ENCODE data around the gene UBE2Q1. TPM values are rescaled to one million over a fixed set of nuclear protein-coding genes. Genes with fewer than 3 reads are reported as not detected.

UBE2Q1 gene
- total and polyA plus RNA-seq, 2 of the 8 experiments (the other 6 are each of a cell fraction or from before 2014, with no cell fraction given), result 13.2 to 95.8 TPM

DNA sequence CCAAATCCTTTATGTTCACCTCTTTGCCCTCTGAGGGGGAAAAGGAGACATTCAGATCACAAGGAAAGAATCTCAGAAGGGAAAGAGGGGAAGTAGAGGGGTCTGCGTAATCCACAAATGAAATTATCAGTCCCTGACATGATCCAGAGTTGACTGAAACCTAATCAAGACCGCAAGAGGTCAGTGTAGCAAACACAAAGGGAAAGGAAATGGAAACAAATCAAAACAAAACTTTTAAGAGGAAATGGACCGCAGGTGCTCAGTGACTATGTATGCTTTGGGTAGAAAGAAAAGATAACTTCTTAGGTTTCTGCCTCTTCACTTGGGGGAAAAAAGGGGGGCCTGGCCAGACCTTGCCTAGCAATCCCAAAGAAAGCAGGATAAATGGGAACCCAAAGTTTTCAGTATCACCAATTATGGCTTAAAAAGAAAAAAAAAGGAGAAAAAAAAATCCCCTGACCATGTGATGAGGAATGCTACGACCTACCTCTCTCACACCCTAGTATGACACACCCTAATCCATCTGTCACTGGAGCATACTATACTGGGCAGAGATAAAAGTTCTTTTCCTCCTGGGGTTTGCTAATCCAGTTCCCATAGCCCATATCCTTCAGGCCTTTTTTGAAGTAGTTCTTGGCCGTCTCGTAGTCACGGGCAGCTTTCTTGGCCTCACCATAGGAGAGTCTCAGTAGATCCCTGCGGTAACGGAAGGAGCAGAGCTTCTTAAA is 26.0 kb upstream of the UBE2Q1 start:
- no peak overlapping the region for H2BK12ac ChIP-seq (ENCODE audit: low read depth, low read length)
- H4K91ac ChIP-seq (replicated peaks; ENCODE audit: insufficient read length, low read length), result no peak overlapping the region
- H4K8ac ChIP-seq (ENCODE audit: extremely low read depth, insufficient read depth, low read length), result no peak overlapping the region
- H2BK20ac ChIP-seq (ENCODE audit: low read length), result no peak overlapping the region
- H2BK120ac ChIP-seq (replicated peaks; ENCODE audit: low read depth, low read length), result no peak overlapping the region
- CTCF ChIA-PET (ENCODE audit: partially characterized antibody), result interaction anchor here (0.8 to 1.4 kb wide), 2 partner anchors 11 to 25 kb away, joined by 3 to 4 read pairs; no protein-coding TSS in a partner anchor
- H3K79me2 ChIP-seq (ENCODE audit: control insufficient read depth in 1 of 2, insufficient read depth in 2 of 2, low read length in 2 of 2), result no peaks in the 10 kb centered on the region
- no peak overlapping the region for H3K14ac ChIP-seq (ENCODE audit: insufficient read length)
- POLR2A ChIA-PET (ENCODE audit: partially characterized antibody), result interaction anchor here (1.7 kb wide), 1 partner anchor 13 kb away, joined by 3 read pairs; no protein-coding TSS in a partner anchor
- no peak overlapping the region for H3K56ac ChIP-seq (replicated peaks; ENCODE audit: insufficient read length, low read depth, low read length)
- no peak overlapping the region for H4K5ac ChIP-seq (ENCODE audit: insufficient read length, low read depth, low read length)
- no peak overlapping the region for H3K4me2 ChIP-seq (ENCODE audit: insufficient read depth in 1 of 2, low read depth in 2 of 2, low read length in 2 of 2)
- H2BK15ac ChIP-seq (ENCODE audit: low read length), result no peak overlapping the region
- H3K23ac ChIP-seq (ENCODE audit: insufficient read length), result no peak overlapping the region
- H3K36me3 ChIP-seq (ENCODE audit: control insufficient read depth in 2 of 4, insufficient read depth in 4 of 4, low read length in 3 of 4), result peaks cover 71 to 97% (median 89%) of the 10 kb centered on the region in 4 experiments
- no peak overlapping the region for H2AFZ ChIP-seq (ENCODE audit: low read length)
- H3K9ac ChIP-seq (replicated peaks in 1 of 4; ENCODE audit: extremely low read depth in 1 of 4, low read depth in 3 of 4, low read length in 3 of 4), result no peak overlapping the region
- peaks cover 10 to 18% of the 10 kb centered on the region in 2 experiments for H4K20me1 ChIP-seq (replicated peaks in 1 of 2; ENCODE audit: control insufficient read depth in 1 of 2, insufficient read depth in 2 of 2, low read length in 2 of 2)
- no peaks in the 10 kb centered on the region for H3K4me1 ChIP-seq (replicated peaks in 1 of 4; ENCODE audit: control insufficient read depth in 3 of 4, insufficient read depth in 4 of 4, low read length in 3 of 4)
- no peak overlapping the region for H3K27ac ChIP-seq (ENCODE audit: low read depth, low read length)
- H3K4me3 ChIP-seq (ENCODE audit: extremely low read depth in 1 of 4, insufficient read depth in 2 of 4, low read depth in 3 of 4, low read length in 4 of 4), result no peak overlapping the region
- no peaks in the 10 kb centered on the region for H3K27me3 ChIP-seq (replicated peaks in 1 of 4; ENCODE audit: control insufficient read depth in 3 of 4, extremely low read depth in 1 of 4, insufficient read depth in 3 of 4, low read length in 3 of 4)
- H3K23me2 ChIP-seq (ENCODE audit: low read depth, low read length), result no peaks in the 10 kb centered on the region
- 93% methylated on average over 9 of the region's 9 CpGs; no CpG with 5 or more reads in 1 of the 2 experiments for WGBS, 2 experiments (ENCODE audit: extremely low coverage in 1 of 2, insufficient coverage in 1 of 2, insufficient read length in 1 of 2, insufficient replicate concordance in 2 of 2, low coverage in 1 of 2, low lambda C conversion rate in 2 of 2, missing lambda C conversion rate in 1 of 2)
- DNase-seq (ENCODE audit: low read depth in 1 of 2, low spot score in 2 of 2), result no peak
- no peaks in the 10 kb centered on the region for H3K9me3 ChIP-seq (ENCODE audit: insufficient read depth in 2 of 2, low read depth in 1 of 2, low read length in 1 of 2)
- H2AK5ac ChIP-seq (ENCODE audit: low read depth, low read length), result no peak overlapping the region
- H2BK5ac ChIP-seq (ENCODE audit: low read depth, low read length), result no peak overlapping the region
- no peak for FAIRE-seq
- H3K4ac ChIP-seq (replicated peaks; ENCODE audit: insufficient read length, low read depth, low read length), result no peak overlapping the region
- H3K79me1 ChIP-seq (ENCODE audit: low read depth, low read length), result peaks cover 2% of the 10 kb centered on the region; the same call in 1 of the 2 replicates
- no peak overlapping the region for H3K18ac ChIP-seq (ENCODE audit: extremely low read depth, low read length)
- TF ChIP-seq HDAC2 (IDR thresholded peaks at IDR 0.05; ENCODE audit: borderline replicate concordance in 1 of 2, low read depth in 2 of 2, low read length in 2 of 2), result no peak
- TF ChIP-seq, protein P1, sequence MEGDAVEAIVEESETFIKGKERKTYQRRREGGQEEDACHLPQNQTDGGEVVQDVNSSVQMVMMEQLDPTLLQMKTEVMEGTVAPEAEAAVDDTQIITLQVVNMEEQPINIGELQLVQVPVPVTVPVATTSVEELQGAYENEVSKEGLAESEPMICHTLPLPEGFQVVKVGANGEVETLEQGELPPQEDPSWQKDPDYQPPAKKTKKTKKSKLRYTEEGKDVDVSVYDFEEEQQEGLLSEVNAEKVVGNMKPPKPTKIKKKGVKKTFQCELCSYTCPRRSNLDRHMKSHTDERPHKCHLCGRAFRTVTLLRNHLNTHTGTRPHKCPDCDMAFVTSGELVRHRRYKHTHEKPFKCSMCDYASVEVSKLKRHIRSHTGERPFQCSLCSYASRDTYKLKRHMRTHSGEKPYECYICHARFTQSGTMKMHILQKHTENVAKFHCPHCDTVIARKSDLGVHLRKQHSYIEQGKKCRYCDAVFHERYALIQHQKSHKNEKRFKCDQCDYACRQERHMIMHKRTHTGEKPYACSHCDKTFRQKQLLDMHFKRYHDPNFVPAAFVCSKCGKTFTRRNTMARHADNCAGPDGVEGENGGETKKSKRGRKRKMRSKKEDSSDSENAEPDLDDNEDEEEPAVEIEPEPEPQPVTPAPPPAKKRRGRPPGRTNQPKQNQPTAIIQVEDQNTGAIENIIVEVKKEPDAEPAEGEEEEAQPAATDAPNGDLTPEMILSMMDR (IDR thresholded peaks at IDR 0.05; ENCODE audit: control extremely low read depth in 1 of 3, insufficient read depth in 1 of 3, low read depth in 1 of 3, low read length in 3 of 3), result no peak

All from H1 (cell line).